ENCODE data around the gene IQCE.
"Not testable (repeated sequence)": the region's sequence is repeated elsewhere in the genome, so short reads cannot be mapped to it uniquely, and the experiment has no call there.

The IQCE gene

GRCh38 chr7:2602406-2603043 lies 43.7 kb downstream of the IQCE start:
- no peak for DNase-seq (ENCODE audit: low spot score)

GRCh38 chr7:2603044-2603965 lies 44.5 kb downstream of the IQCE start:
- DNase-seq (ENCODE audit: low spot score), result no peak

GRCh38 chr7:2604608-2605174 lies 45.9 kb downstream of the IQCE start:
- no peak for DNase-seq (ENCODE audit: low spot score)

- DNase-seq (ENCODE audit: low spot score), result no peak
These were observed 47.1 kb downstream of the IQCE start for GRCh38 chr7:2605608-2606538.

GRCh38 chr7:2606539-2606936 lies 47.8 kb downstream of the IQCE start:
- no peak for DNase-seq (ENCODE audit: low spot score)

- no peak for DNase-seq (ENCODE audit: low spot score)
These were observed 48.5 kb downstream of the IQCE start for GRCh38 chr7:2607122-2607922.

GRCh38 chr7:2607923-2608904 lies 49.4 kb downstream of the IQCE start:
- DNase-seq (ENCODE audit: low spot score), result no peak

GRCh38 chr7:2608921-2609411 lies 50.2 kb downstream of the IQCE start:
- no peak for DNase-seq (ENCODE audit: low spot score)

- DNase-seq (ENCODE audit: low spot score), result not testable (repeated sequence)
These were observed 50.9 kb downstream of the IQCE start for GRCh38 chr7:2609646-2610045.

GRCh38 chr7:2610466-2610865 lies 51.7 kb downstream of the IQCE start:
- no peak for DNase-seq (ENCODE audit: low spot score)

GRCh38 chr7:2610898-2611297 lies 52.1 kb downstream of the IQCE start:
- no peak for DNase-seq (ENCODE audit: low spot score)

GRCh38 chr7:2611401-2611800 lies 52.6 kb downstream of the IQCE start:
- no peak for DNase-seq (ENCODE audit: low spot score)

GRCh38 chr7:2611922-2612321 lies 53.1 kb downstream of the IQCE start:
- DNase-seq (ENCODE audit: low spot score), result no peak

GRCh38 chr7:2612445-2613097 lies 53.8 kb downstream of the IQCE start:
- no peak for DNase-seq (ENCODE audit: low spot score)

GRCh38 chr7:2613098-2613930 lies 54.5 kb downstream of the IQCE start:
- no peak for DNase-seq (ENCODE audit: low spot score)

GRCh38 chr7:2613931-2614600 lies 55.3 kb downstream of the IQCE start:
- DNase-seq (ENCODE audit: low spot score), result no peak

GRCh38 chr7:2614631-2615330 lies 56.0 kb downstream of the IQCE start:
- DNase-seq (ENCODE audit: low spot score), result no peak

Measured in COLO829 (cell line).